Measurements from ENCODE around the gene CTNNBL1. TPM values are rescaled to one million over a fixed set of nuclear protein-coding genes. Genes with fewer than 3 reads are reported as not detected.

CTNNBL1 gene
- total RNA-seq, 1 donor from 2014 or later = 33.3 TPM

- H3K9me3 ChIP-seq = no peaks in the 10 kb centered on the region
- no peak overlapping the region for H3K27ac ChIP-seq
- no peak overlapping the region for H3K4me3 ChIP-seq
- no peaks in the 10 kb centered on the region for H3K4me1 ChIP-seq
- intact Hi-C loops (cut with DNase I) = loop anchor here (10.0 kb wide), 1 partner anchor 55 kb away; no protein-coding TSS in a partner anchor
- no peak for TF ChIP-seq CTCF (IDR thresholded peaks at IDR 0.05)
- no peaks in the 10 kb centered on the region for H3K27me3 ChIP-seq
- peaks cover 29 to 58% of the 10 kb centered on the region in 2 donors for H3K36me3 ChIP-seq
- DNase-seq (ENCODE audit: low spot score in 2 of 2) = no peak
Measured at GRCh38 chr20:37870294-37870693, 176.5 kb downstream of the CTNNBL1 start.

GRCh38 chr20:37871751-37872150 is 177.9 kb downstream of the CTNNBL1 start:
- intact Hi-C loops (cut with DNase I) = loop anchor here (10.0 kb wide), 1 partner anchor 57 kb away; no protein-coding TSS in a partner anchor
- no peak for TF ChIP-seq CTCF (IDR thresholded peaks at IDR 0.05)
- peaks cover 29 to 50% of the 10 kb centered on the region in 2 donors for H3K36me3 ChIP-seq
- no peaks in the 10 kb centered on the region for H3K27me3 ChIP-seq
- H3K4me1 ChIP-seq = no peaks in the 10 kb centered on the region
- H3K9me3 ChIP-seq = no peaks in the 10 kb centered on the region
- no peak overlapping the region for H3K4me3 ChIP-seq
- DNase-seq (ENCODE audit: low spot score in 2 of 2) = no peak
- no peak overlapping the region for H3K27ac ChIP-seq

- intact Hi-C loops (cut with DNase I) = loop anchor here (10.0 kb wide), 1 partner anchor 57 kb away; no protein-coding TSS in a partner anchor
- Histone ChIP-seq H3K4me3 (no peak overlapping the region), H3K36me3 (peaks cover 29 to 50% of the 10 kb centered on the region in 2 donors), H3K27me3 (no peaks in the 10 kb centered on the region), H3K9me3 (no peaks in the 10 kb centered on the region), H3K4me1 (no peaks in the 10 kb centered on the region), H3K27ac (no peak overlapping the region)
- no peak for TF ChIP-seq CTCF (IDR thresholded peaks at IDR 0.05)
- DNase-seq (ENCODE audit: low spot score in 2 of 2) = no peak
Measured at GRCh38 chr20:37872161-37872560, 178.3 kb downstream of the CTNNBL1 start.

- Histone ChIP-seq H3K9me3 (no peaks in the 10 kb centered on the region), H3K27ac (no peak overlapping the region), H3K4me3 (no peak overlapping the region), H3K27me3 (no peaks in the 10 kb centered on the region), H3K36me3 (peaks cover 24 to 47% of the 10 kb centered on the region in 2 donors), H3K4me1 (no peaks in the 10 kb centered on the region)
- TF ChIP-seq CTCF (IDR thresholded peaks at IDR 0.05) = no peak
- no peak for DNase-seq (ENCODE audit: low spot score in 2 of 2)
- intact Hi-C loops (cut with DNase I) = loop anchor here (10.0 kb wide), 1 partner anchor 59 kb away; no protein-coding TSS in a partner anchor
Measured at GRCh38 chr20:37873884-37874283, 180.1 kb downstream of the CTNNBL1 start.

GRCh38 chr20:37875460-37876175 is 181.8 kb downstream of the CTNNBL1 start:
- Histone ChIP-seq H3K4me3 (no peak overlapping the region), H3K36me3 (peaks cover 12 to 32% of the 10 kb centered on the region in 2 donors), H3K27me3 (no peaks in the 10 kb centered on the region), H3K9me3 (no peaks in the 10 kb centered on the region), H3K4me1 (no peaks in the 10 kb centered on the region), H3K27ac (no peak overlapping the region)
- intact Hi-C loops (cut with DNase I) = loop anchor here (10.0 kb wide), 1 partner anchor 61 kb away; no protein-coding TSS in a partner anchor
- TF ChIP-seq CTCF (IDR thresholded peaks at IDR 0.05) = no peak
- DNase-seq (ENCODE audit: low spot score in 2 of 2) = no peak
